Right renal cortex interstitium (tissue), 3 donors: Measurements from ENCODE around the gene C9orf153. TPM values are rescaled to one million over a fixed set of nuclear protein-coding genes. Genes with fewer than 3 reads are reported as not detected.

Experiments
- DNase-seq, 3 donors: peaks; one replicate each; pipeline ENCODE4 v3.0.0-alpha.2; 2013; ENCODE audit warnings: low read depth in 3 of 3, low spot score in 2 of 3
- polyA plus RNA-seq, 3 donors: library from polyadenylated mRNA; unstranded; fragments of 120-200 nt; gene quantifications; one replicate each; pipeline ENCODE4 v1.2.1, GENCODE V29; 2013; ENCODE audit not compliant: insufficient read length in 3 of 3

The C9orf153 gene
- polyA plus RNA-seq, 3 donors = 0.24 TPM; not detected in 2

GRCh38 chr9:86274821-86275643 is 15.6 kb upstream of the C9orf153 start:
- no peak for DNase-seq

GRCh38 chr9:86272221-86272620 is 12.8 kb upstream of the C9orf153 start:
- DNase-seq = no peak

- DNase-seq = no peak
These were observed 4.4 kb upstream of the C9orf153 start for GRCh38 chr9:86263876-86264275.

DNA sequence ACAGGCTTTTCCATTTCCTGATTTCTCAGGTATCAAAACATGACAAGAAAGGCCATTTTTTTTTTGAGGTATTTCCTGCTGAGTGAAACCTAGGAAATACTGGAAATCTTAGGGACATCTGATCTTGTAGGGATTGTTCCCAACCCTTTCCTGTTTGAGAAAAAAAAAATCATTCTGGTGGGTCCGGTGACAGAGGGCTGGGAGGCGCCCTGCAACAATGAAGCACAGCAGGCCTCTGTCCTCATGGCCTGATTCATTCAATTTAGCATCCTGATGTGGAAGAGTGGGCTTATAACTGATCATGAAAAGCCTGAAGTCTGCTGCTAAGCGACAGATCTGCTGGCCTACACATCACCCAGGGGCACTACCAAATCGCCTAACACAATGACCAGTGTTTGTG is 3.0 kb upstream of the C9orf153 start:
- DNase-seq = no peak

- no peak for DNase-seq
These were observed 2.1 kb downstream of the C9orf153 start for GRCh38 chr9:86257391-86257790.

DNA sequence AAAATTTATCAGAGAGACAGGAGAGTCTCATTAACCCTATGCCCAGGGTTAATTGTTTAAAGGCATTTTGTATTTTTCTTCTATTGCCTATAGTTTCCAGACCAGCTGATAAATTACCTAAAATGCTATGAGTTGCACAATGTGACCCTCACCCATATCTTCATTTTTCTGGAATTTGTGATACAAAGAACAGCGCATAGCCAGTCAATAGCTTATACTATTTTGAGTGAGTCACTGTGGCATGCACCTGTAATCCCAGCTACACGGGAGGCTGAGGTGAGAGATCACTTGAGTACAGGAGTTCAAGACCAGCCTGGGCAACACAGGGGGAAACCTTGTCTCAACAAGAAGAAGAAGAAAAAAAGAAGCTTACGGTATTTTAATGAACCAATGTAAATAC is 2.8 kb downstream of the C9orf153 start:
- DNase-seq = no peak

GRCh38 chr9:86253577-86253976 is 5.9 kb downstream of the C9orf153 start:
- DNase-seq = no peak

GRCh38 chr9:86252870-86253269 is 6.6 kb downstream of the C9orf153 start:
- DNase-seq = no peak

DNA sequence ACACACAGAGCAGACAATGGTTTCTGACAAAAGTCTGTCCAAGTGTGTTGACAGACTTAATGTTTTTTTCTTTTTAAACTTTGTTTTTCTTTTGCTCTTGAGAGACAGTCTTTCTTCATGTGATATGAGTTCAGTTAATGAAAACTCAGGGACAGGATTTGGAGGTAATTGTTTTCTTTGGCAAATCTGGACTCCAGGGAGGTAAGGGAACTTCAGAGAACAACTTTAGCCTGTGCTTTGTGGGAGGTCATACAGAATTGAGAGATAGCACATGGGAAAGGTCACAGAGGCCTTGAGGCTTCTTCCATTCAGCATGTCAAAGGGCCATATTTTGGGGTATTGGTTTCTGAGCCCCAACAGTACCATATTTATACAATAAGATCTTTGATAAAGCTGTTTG is 9.3 kb downstream of the C9orf153 start:
- no peak for DNase-seq

- DNase-seq = no peak
These were observed 10.7 kb downstream of the C9orf153 start for GRCh38 chr9:86248746-86249145.

GRCh38 chr9:86246752-86247161 is 12.7 kb downstream of the C9orf153 start:
- DNase-seq = no peak

DNA sequence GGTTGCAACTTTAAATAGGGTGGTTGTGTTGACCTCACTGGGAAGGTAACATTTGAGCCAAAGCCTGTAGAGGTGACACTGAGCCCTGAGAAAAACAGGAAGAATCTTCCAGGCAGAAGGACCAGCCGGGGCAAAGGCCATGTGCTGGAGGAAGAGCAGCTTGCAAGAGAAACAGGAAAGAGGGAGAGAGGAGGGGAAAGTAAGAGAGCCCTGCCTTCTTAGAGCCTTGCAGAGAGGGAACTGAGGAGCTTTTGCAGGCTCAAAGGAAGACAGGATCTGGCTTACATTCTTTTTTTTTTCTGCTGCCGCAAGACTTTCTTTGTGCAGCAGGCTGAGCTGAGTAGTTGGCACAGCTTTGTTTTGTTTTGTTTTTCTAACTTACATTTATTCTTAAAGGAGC is 17.4 kb downstream of the C9orf153 start:
- no peak for DNase-seq

GRCh38 chr9:86241216-86241615 is 18.2 kb downstream of the C9orf153 start:
- DNase-seq = no peak

GRCh38 chr9:86238861-86239770 is 20.3 kb downstream of the C9orf153 start:
- DNase-seq = peak in 1 of 3 donors; percentile 20

DNA sequence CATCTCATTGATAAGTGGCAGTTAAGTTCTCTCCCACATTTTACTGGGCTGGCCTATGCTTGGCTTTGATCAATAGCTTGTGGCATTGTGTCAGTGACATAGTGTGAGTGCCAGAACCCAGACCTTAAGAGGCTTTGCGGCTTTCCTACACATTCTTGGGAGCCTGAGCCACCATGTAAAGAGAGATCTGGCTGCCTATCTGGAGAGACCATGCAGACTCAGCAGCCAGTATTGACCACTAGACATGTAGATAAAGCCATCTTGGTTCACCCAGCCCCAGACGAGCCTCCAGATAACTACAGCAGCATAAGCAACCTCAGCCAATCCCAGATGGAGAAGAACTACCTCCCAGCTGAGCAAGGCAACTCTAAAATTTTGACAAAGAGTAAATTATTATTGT is 28.6 kb downstream of the C9orf153 start:
- no peak for DNase-seq

DNA sequence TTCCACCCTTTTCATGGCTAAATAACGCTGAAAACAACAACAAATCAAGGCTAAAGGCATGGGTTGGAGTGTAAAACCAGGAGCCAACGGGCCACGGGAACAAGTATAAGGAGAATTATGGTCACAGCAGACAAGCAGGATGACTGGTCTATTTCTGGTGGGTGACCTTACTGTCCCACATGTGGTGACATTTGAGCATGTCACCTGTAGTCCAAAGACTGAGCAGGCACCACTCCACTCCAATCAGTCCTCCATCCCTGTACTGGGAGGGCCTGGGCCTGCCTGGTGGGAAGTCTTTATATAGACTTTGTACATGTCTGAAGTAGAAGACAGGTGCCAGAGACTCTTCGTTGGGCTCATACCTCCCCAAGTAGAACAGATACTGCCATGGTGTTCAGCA is 36.8 kb downstream of the C9orf153 start:
- no peak for DNase-seq

- no peak for DNase-seq
These were observed 39.9 kb downstream of the C9orf153 start for GRCh38 chr9:86219606-86220005.

- DNase-seq = no peak
These were observed 42.2 kb downstream of the C9orf153 start for GRCh38 chr9:86217076-86217755.

DNA sequence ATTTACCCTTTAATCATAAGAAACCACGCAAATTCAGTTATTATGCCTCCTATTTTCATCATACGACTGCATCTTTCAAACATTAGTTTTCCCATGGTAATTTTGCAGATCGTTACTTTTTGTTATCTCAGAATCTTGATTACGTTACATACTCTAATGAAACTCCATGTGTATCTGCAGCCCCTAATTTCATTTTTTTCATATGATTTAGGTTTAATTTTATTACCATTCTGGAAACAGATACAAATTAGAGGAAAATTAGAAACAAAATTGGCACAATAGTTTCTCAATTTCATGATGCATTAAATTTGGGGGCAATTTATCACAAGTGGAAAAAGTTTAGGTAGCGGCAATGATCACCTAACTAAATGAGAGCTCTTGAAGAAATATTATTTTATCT is 52.3 kb downstream of the C9orf153 start:
- no peak for DNase-seq

GRCh38 chr9:86202338-86202882 is 57.0 kb downstream of the C9orf153 start:
- DNase-seq = peak in 1 of 3 donors; percentile 10
